Mucosa of rectum (tissue), 2 donors: Measurements from ENCODE around the gene FOSB.
"Not testable (repeated sequence)": the region's sequence is repeated elsewhere in the genome, so short reads cannot be mapped to it uniquely, and the experiment has no call there.

Experiments used
- H3K27ac ChIP-seq, 2 donors: one replicate each; pipeline ENCODE4 v1.7.0; 2013; ENCODE audit warnings: inconsistent platforms in 2 of 2, low read depth in 2 of 2, low read length in 2 of 2
- H3K27me3 ChIP-seq, 2 donors: one replicate each; pipeline ENCODE4 v1.7.0; 2013; ENCODE audit warnings: low read length in 2 of 2; ENCODE audit not compliant: control insufficient read depth in 2 of 2, insufficient read depth in 2 of 2
- H3K36me3 ChIP-seq, 2 donors: one replicate each; pipeline ENCODE4 v1.7.0; 2013; ENCODE audit warnings: low read length in 2 of 2; ENCODE audit not compliant: control insufficient read depth in 2 of 2, insufficient read depth in 2 of 2
- H3K4me1 ChIP-seq, 2 donors: one replicate each; pipeline ENCODE4 v1.7.0; 2013; ENCODE audit warnings: low read length in 2 of 2, mild to moderate bottlenecking in 1 of 2; ENCODE audit not compliant: control insufficient read depth in 2 of 2, insufficient read depth in 2 of 2
- H3K4me3 ChIP-seq, 2 donors: one replicate each; pipeline ENCODE4 v1.7.0; 2013; ENCODE audit warnings: low read length in 2 of 2
- H3K9ac ChIP-seq, 2 donors: one replicate each; pipeline ENCODE4 v1.7.0; 2013; ENCODE audit warnings: low read length in 2 of 2, low read depth in 1 of 2, mild to moderate bottlenecking in 1 of 2
- H3K9me3 ChIP-seq, 2 donors: one replicate each; pipeline ENCODE4 v1.7.0; 2013; ENCODE audit warnings: low read length in 2 of 2; ENCODE audit not compliant: control insufficient read depth in 2 of 2
- donor health status: healthy.
- donor health status: Normal muscosa, but diverticular disease.

Gene FOSB

DNA sequence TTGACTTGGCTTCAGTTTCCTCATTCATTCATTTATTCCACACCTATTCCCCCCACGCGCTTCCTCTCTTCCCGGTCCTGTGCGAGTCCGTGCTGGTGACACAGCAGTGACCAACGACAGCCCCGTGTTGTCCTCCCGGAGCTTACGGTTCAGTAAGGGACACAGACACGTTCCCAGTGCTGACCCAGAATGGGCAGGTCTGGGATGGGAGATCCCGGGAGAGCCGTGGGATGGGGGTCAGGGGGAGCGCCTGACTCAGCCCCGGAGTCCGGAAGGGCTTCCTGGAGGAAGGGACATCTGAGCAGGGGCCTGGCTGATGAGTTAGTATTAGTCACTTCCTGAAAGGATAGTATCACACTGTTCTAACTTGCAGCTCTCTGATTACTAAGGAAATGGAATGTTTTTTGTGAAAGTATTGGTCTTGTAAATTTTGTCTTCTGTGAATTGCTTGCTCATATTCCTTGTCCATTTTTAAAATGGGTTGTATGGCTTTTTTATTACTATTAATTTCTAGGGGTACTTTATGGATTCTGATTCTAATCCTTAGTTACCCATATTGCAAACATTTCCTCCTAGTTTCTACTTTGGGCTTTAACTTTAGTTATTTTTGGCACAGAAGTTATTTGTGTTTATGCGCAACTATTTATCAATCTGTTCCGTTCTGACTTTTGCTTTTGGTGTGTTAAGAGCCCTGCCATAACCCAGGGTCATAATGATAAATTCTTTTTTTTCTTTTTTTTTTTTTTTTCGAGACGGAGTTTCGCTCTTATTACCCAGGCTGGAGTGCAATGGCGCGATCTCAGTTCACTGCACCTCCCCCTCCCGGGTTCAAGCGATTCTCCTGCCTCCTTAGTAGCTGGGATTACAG lies 43.4 kb upstream of the FOSB start:
- Histone ChIP-seq H3K36me3 (peaks cover 0 to 7% of the 10 kb centered on the region in 2 donors), H3K27ac (peak overlapping the region; percentile 85 to 94), H3K4me3 (peak overlapping the region; percentile 76 to 85), H3K9ac (peak overlapping the region; percentile 80 to 94), H3K27me3 (peaks cover 2 to 4% of the 10 kb centered on the region in 2 donors), H3K9me3 (no peaks in the 10 kb centered on the region), H3K4me1 (peaks cover 16 to 23% of the 10 kb centered on the region in 2 donors)

DNA sequence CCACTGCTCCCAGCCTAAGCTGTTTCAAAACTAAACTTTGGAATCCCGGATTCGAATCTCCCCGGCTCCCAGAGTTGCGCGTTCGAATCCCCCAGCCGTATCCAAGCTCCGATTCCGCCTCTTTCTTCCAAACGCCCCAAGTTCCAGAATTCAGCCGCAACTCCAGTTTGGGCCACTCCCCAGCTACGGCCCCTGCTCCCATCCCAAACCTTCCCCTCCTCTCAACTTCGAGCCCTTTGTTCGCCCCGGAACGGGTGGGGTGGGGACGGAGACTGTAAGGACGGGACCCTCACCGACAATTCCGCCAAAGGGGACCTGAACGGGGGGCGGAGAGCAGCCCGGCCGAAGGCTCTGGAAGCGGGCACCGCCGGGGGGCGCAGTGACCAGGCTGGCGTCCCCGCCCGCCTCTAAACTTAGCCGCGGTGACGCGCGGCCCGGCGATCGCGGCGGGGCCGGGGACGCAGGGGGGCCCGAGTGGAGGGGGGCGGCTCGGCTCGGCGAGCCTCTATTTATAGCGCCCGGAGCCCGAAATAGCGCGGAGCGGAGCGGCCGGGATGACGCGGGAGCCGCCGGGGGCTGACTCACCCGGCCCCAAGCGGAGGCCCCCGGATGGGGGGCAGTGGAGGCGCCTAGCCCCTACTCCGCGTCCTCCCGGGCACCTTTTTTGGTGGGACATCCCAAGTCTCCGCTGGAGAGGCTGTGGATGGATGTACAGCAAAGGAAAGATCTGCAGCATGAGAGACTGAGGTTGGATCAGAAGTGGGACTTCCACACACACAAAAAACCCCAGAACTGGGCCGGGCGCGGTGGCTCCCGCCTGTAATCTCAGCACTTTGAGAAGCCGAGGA lies 39.2 kb upstream of the FOSB start:
- Histone ChIP-seq H3K4me1 (peaks cover 9 to 10% of the 10 kb centered on the region in 2 donors), H3K9ac (peak overlapping the region in 1 of 2 donors; percentile 54), H3K27ac (peak overlapping the region in 1 of 2 donors; percentile 43), H3K4me3 (peak overlapping the region; percentile 53 to 62), H3K9me3 (no peaks in the 10 kb centered on the region), H3K36me3 (no peaks in the 10 kb centered on the region), H3K27me3 (peaks cover 2 to 4% of the 10 kb centered on the region in 2 donors)

DNA sequence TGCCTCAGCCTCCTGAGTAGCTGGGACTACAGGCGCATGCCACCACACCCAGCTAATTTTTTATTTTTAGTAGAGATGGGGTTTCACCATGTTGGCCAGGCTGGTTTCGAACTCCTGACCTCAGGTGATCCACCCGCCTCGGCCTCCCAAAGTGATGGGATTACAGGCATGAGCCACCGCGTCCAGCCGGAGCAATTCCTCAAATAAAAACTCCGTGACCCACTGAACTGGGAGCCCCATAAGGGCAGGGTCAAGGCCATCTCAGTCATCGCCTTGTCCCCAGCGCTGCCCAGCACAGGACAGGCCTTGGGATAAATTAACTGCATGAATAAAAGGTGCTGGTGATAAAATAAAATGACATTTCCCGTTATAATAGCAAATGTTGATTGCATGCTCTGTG lies 37.9 kb upstream of the FOSB start:
- not testable (repeated sequence) for H3K4me3 ChIP-seq, H3K27ac ChIP-seq, H3K9me3 ChIP-seq, H3K27me3 ChIP-seq, H3K36me3 ChIP-seq, H3K9ac ChIP-seq, H3K4me1 ChIP-seq

DNA sequence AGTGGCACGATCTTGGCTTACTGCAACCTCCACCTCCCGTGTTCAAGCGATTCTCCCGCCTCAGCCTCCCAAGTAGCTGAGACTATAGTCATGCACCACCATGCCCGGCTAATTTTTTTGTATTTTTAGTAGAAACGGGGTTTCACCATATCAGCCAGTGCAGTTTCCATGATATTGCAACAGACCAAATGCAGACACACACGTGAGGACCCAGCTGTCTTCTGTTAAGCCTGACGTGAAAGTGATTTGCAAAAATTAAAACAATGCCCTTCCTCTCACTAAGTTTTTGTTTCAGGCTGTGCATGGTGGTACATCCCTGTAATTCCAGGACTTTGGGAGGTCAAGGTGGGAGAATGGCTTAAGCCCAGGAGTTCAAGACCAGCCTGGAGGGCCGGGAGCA lies 36.8 kb upstream of the FOSB start:
- not testable (repeated sequence) for H3K4me1 ChIP-seq, H3K9ac ChIP-seq, H3K4me3 ChIP-seq, H3K27ac ChIP-seq, H3K27me3 ChIP-seq, H3K36me3 ChIP-seq, H3K9me3 ChIP-seq

DNA sequence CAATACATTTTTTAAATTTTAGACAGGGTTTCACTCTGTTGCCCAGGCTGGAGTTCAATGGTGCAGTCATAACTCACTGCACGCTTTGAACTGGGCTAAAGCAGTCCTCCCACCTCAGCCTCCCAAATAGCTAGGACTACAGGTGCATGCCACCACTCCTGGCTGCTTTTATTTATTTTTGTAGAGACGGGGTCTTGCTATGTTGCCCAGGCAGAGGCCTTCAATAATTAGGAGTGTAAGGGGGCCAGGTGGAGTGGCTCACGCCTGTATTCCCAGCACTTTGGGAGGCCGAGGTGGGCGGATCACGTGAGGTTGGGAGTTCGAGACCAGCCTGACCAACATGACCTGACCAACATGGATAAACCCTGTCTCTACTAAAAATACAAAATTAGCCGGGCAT lies 35.3 kb upstream of the FOSB start:
- not testable (repeated sequence) for H3K27ac ChIP-seq, H3K4me1 ChIP-seq, H3K27me3 ChIP-seq, H3K9me3 ChIP-seq, H3K36me3 ChIP-seq, H3K9ac ChIP-seq, H3K4me3 ChIP-seq

DNA sequence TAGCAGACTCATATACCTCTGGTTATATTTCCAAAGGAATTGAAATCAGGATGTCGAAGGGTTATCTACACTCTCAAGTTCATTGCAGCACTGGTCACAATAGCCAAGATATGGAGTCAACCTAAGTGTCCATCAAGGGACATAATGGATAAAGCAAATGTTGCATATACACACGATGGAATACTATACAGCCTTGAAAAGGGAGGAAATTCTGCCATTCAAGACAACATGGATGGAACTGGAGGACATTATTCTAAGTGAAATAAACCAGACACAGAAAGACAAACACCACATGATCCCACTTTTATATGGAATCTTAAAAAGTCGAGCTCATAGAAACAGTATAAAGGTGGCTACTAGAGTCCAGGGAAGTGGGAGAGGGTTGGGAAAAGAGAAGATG lies 30.5 kb upstream of the FOSB start:
- Histone ChIP-seq H3K9ac (no peak overlapping the region), H3K9me3 (no peaks in the 10 kb centered on the region), H3K4me3 (no peak overlapping the region), H3K27me3 (no peaks in the 10 kb centered on the region), H3K27ac (no peak overlapping the region), H3K36me3 (no peaks in the 10 kb centered on the region), H3K4me1 (peaks cover 0 to 5% of the 10 kb centered on the region in 2 donors)

DNA sequence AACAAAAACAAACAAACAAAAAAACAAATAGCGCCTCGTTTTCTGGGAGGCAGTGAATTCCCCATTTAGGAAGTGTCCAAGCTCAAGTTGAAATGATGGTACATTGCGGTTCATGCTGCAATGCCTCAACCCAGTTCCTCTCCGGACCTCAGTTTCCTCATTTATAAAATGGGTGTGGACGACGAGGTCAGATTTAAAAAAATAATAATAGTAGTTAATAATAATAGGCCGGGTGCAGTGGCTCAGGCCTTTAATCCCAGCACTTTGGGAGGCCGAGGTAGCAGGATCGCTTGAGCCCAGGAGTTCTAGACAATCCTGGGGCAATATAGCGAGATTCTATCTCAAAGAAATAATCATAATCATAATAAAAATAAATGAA lies 28.6 kb upstream of the FOSB start:
- no peak overlapping the region for H3K27ac ChIP-seq
- peak overlapping the region in 1 of 2 donors; percentile 73 for H3K9ac ChIP-seq
- peaks cover 9 to 13% of the 10 kb centered on the region in 2 donors for H3K4me1 ChIP-seq
- no peaks in the 10 kb centered on the region for H3K9me3 ChIP-seq
- no peaks in the 10 kb centered on the region for H3K27me3 ChIP-seq
- H3K36me3 ChIP-seq, result no peaks in the 10 kb centered on the region
- peak overlapping the region; percentile 60 to 69 for H3K4me3 ChIP-seq

DNA sequence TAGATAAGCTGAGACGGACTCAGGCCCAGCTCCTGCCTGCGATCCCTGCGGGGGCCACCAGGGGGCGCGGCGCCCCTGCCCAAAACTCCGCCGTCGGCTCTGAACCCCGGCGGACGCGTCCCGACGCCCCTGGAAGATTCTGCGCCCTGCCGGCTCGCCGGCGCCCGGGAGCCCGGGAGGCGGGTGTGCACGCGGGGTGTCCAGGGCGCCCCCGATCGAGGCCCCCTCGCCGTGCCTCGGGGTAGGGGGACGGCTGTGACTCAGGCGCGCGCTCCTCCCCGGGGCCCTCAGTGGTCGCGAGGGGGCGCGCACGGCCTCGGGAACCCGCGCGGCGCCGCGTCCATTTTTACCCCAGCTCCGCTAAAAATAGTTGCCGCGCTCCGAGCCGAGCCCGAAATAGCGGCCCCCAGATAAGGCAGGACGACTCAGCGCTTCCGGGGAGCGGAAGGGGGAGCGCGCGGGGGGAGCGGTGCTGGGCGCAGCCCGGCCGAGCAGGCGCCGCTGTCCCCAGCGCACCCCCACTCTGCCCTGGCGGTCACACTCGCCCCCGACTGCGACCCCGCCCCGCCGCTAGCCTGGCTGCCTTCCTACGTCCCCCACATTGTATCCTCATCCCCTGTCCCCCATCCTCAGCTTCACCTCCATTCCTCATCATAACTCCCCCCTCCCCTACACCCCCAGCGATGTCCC lies 28.1 kb upstream of the FOSB start:
- peak overlapping the region; percentile 60 to 69 for H3K4me3 ChIP-seq
- H3K9me3 ChIP-seq, result no peaks in the 10 kb centered on the region
- peak overlapping the region; percentile 47 to 73 for H3K9ac ChIP-seq
- no peaks in the 10 kb centered on the region for H3K27me3 ChIP-seq
- peak overlapping the region; percentile 71 to 80 for H3K27ac ChIP-seq
- H3K4me1 ChIP-seq, result peaks cover 14 to 17% of the 10 kb centered on the region in 2 donors
- H3K36me3 ChIP-seq, result no peaks in the 10 kb centered on the region

DNA sequence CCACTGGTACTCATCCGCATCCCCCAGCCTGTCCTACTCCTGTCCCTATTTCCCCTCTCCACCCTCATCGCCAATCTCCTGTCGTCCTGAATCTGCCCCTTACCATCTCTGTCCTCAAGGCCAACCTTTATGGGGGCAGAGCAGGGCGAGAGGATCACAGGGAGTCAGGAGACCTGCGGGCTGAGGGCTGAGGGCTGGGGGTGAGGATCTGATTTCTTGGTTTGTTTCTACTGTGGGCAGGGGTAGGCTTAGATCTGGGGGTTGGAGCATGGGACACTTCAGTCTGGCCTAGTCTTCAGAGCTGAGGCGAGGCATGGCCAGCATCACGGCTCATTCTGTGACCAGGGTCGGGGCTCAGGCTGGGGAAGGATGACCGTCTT lies 27.5 kb upstream of the FOSB start:
- H3K9ac ChIP-seq, result peak overlapping the region; percentile 47 to 73
- H3K4me3 ChIP-seq, result peak overlapping the region; percentile 60 to 69
- peak overlapping the region; percentile 71 to 80 for H3K27ac ChIP-seq
- H3K9me3 ChIP-seq, result no peaks in the 10 kb centered on the region
- H3K4me1 ChIP-seq, result peaks cover 17 to 20% of the 10 kb centered on the region in 2 donors
- H3K27me3 ChIP-seq, result no peaks in the 10 kb centered on the region
- no peaks in the 10 kb centered on the region for H3K36me3 ChIP-seq
